SK-N-SH treated with all-trans-retinoic acid at 6 μM for 48 hours (cell line): ENCODE data around the gene GRHL1.

Source experiments
- BACH2 ChIP-seq: fragments of 250-450 bp; sonication (Bioruptor Pico); IDR thresholded peaks from 2 replicates; pipeline ENCODE4 v1.9.0; 2021; ENCODE audit warnings: mild to moderate bottlenecking, borderline replicate concordance
- CREB5 ChIP-seq: fragments of 250-450 bp; sonication (Bioruptor Pico); IDR thresholded peaks from 2 replicates; pipeline ENCODE4 v1.5.1; 2020; ENCODE audit warnings: low read depth, mild to moderate bottlenecking, moderate library complexity
- CSDC2 ChIP-seq: fragments of 250-450 bp; sonication (Bioruptor Pico); IDR thresholded peaks from 2 replicates; pipeline ENCODE4 v1.5.0; 2020; ENCODE audit warnings: mild to moderate bottlenecking, moderate library complexity
- PATZ1 ChIP-seq: fragments of 250-450 bp; sonication (Bioruptor Pico); IDR thresholded peaks from 2 replicates; pipeline ENCODE4 v1.8.0; 2020; ENCODE audit warnings: mild to moderate bottlenecking, moderate library complexity, borderline replicate concordance
- POU6F1 ChIP-seq: fragments of 250-450 bp; sonication (Bioruptor Pico); IDR thresholded peaks from 2 replicates; pipeline ENCODE4 v1.8.0; 2021; ENCODE audit warnings: low read depth, mild to moderate bottlenecking, moderate library complexity, borderline replicate concordance
- SNAI2 ChIP-seq: fragments of 250-450 bp; sonication (Bioruptor Pico); IDR thresholded peaks from 2 replicates; pipeline ENCODE4 v1.5.0; 2020; ENCODE audit warnings: mild to moderate bottlenecking, moderate library complexity
- TOX ChIP-seq: fragments of 250-450 bp; sonication (Bioruptor Pico); IDR thresholded peaks from 2 replicates; pipeline ENCODE4 v1.8.0; 2021; ENCODE audit warnings: mild to moderate bottlenecking, moderate library complexity, borderline replicate concordance
- TSHZ2 ChIP-seq: fragments of 250-450 bp; sonication (Bioruptor Pico); IDR thresholded peaks from 2 replicates; pipeline ENCODE4 v1.5.0; 2020; ENCODE audit warnings: mild to moderate bottlenecking, moderate library complexity
- ZC3H10 ChIP-seq: fragments of 250-450 bp; sonication (Bioruptor Pico); IDR thresholded peaks from 2 replicates; pipeline ENCODE4 v1.5.1; 2021; ENCODE audit warnings: mild to moderate bottlenecking, moderate library complexity
- ZFP3 ChIP-seq: fragments of 250-450 bp; sonication (Bioruptor Pico); IDR thresholded peaks from 2 replicates; pipeline ENCODE4 v1.5.0; 2020; ENCODE audit warnings: mild to moderate bottlenecking, moderate library complexity
- ZNF565 ChIP-seq: fragments of 450-650 bp; formaldehyde crosslinking; conservative IDR thresholded peaks from 2 replicates; pipeline ENCODE4 v1.5.0; 2020; ENCODE audit warnings: low read depth, mild to moderate bottlenecking, moderate library complexity
- ZNF8 ChIP-seq: fragments of 450-650 bp; formaldehyde crosslinking; IDR thresholded peaks from 2 replicates; pipeline ENCODE4 v1.5.0; 2020; ENCODE audit warnings: mild to moderate bottlenecking, moderate library complexity

GRCh38 chr2:10028988-10029874 lies 77.7 kb downstream of the GRHL1 start:
- no peak for TF ChIP-seq CSDC2 (CRISPR knock-in tag)
- no peak for TF ChIP-seq PATZ1 (CRISPR knock-in tag)
- TF ChIP-seq ZNF8 (CRISPR knock-in tag), result no peak
- TF ChIP-seq TSHZ2 (CRISPR knock-in tag), result no peak
- TF ChIP-seq POU6F1 (CRISPR knock-in tag), result no peak
- TF ChIP-seq TOX, result no peak
- no peak for TF ChIP-seq BACH2
- TF ChIP-seq ZNF565, result no peak
- no peak for TF ChIP-seq SNAI2
- TF ChIP-seq ZC3H10, result no peak
- TF ChIP-seq ZFP3 (CRISPR knock-in tag), result no peak
- TF ChIP-seq CREB5 (CRISPR knock-in tag), result no peak
